Stimulated activated CD4-positive, alpha-beta T cell treated with anti-CD3 and anti-CD28 coated beads, Interleukin-4, amount 100 ng/mL, for 24 hours (primary cell): ENCODE data around the gene SMG6.
"Not testable (repeated sequence)": the region's sequence is repeated elsewhere in the genome, so short reads cannot be mapped to it uniquely, and the experiment has no call there.

Experiments used
- DNase-seq: peaks from one replicate; pipeline ENCODE4 v3.0.0-alpha.2; 2020

The SMG6 gene

DNA sequence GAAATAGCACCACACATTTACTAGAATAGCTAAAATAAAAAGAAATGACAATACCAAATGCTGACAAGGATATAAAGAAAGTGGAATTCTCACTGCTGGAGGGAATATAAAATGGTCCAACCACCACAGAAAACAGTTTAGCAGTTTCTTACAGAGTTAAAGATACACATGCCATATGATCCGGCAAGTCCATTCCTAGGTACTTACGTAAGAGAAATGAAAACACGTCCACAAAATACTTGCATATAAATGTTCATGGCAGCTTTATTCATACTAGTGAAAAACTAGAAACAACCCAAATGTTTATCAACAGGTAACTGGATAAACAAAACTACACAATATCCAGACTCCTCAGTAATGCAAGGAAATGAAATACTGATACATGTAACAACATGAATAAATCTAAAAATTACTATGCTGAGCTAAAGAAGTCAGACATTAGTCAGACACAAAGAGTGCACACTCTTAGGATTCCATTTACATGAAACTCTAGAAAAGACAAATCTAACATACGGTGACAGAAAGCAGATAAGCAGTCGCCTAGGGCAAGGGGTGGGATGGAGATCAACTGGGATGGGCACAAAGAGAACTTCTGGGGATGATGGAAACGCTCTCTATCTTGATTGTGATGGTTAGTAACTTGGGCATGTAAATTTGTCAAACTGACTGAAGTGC, 76.4 kb downstream of the SMG6 start:
- DNase-seq = no peak

DNA sequence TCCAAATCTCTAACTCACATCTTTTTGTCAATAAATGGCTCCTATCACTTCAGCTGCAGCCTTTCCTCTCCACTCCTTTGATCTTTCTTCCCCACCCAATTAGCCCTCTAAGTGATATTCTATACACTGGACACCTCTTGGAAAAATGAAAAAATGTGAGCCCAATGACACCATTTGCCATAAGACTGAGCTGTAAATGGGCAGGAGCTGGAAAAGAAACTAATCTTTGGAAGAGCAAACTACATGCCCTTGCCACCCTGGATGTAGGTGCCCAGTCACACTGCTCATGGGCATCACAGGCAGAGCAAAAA, 80.0 kb downstream of the SMG6 start:
- DNase-seq = no peak

DNA sequence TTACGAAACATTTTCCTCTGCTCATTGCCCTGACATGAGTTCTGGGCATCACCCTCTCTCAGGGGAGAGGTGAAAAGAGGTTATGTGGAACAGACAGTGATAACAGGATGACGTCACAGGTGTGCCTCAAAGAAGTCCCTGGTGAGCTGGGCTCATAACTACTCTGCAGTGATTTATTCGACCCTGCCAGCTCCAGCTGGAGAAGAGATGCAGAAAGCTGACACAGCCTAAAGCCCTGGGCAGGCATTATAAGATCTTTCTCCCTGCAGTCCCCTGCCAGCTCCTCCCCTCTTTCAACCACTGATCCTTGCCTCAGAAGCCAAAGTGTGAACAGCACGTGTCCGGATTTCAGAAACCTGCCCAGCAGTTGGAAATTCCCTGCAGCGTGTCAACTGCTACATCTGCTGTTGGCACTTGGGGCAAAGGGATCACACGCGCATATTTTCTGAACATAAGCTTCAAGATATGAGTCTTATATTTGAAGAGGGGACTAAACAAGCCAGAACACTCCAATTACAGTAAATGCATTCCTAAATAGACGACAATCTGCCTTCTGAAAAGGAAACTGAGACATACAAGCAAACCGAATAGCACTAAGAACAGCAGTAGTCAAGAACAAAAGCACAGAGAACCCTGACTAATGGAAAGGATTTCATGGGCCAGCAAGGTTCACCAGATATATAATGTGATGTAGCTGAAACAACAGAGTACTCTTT, 80.5 kb downstream of the SMG6 start:
- DNase-seq = peak; percentile 66

DNA sequence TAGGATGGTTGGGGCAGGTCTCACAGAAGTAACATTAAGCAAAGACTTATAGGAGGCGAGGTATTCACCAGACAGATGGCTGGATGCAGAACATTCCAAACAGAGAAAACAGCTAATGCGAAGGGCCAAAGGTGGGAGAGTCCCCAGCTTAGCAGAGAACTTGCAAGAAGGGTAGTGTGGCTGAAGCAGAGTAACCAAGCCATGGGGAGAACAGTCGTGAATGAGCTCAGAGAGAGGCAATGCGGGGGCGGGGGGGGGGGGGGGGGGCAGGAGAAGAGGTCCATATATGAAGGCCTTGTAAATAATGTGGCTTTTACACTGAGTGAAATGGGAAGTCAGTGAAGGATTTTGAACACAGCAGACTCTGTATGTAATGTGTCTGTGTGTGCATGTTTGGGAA, 81.3 kb downstream of the SMG6 start:
- no peak for DNase-seq

DNA sequence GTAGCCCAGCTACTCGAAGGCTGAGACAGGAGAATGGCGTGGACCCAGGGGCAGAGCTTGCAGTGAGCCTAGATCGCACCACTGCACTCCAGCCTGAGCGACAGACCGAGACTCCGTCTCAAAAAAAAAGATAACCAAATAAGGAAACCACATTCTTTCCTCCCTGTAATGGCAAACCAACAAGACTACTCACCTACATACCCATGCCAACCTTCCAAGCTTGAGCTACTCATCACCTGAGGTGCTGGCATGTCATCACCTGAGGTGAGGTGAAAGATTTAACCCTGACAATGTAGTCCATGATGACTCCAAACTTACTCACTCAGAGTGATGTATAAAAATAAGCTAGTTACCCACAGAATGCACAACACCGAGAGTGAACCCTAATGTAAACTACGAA, 85.2 kb downstream of the SMG6 start:
- no peak for DNase-seq

DNA sequence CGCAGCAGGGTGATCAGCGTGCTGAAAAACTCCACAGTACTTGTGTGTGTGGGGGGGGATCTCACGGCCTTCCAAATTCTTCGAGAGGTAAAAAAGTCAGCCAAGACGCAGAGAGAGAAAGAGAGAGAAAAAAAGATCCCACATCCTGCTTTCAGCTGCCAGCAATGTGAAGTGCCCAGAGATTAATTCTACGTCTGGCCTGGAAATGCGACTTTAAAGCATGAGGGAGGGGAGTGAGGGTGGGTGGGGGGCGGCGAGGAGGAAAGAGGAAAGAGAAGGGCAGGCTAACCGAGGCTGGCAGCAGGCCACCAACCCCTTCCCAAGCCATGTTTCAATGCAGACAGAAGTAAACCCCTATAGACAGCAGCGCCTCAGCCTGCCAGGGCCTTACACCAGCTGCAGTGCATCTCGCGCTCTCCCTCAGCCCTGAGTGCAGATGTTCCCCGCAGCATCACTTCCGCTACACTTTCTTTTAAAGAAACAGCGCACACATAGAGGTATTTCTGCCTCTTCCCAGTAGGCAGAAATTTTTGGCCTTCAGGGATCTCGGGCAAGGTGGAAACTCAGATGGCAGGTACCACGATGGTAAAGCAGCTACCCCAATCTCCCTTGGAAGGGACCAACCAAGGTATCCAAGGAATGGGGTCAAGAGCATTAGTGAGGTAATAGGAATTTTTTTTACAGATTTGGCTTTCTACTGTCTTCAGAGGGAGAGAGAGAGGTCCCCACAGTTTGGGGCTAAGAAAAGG, 87.8 kb downstream of the SMG6 start:
- DNase-seq = peak; percentile 67

DNA sequence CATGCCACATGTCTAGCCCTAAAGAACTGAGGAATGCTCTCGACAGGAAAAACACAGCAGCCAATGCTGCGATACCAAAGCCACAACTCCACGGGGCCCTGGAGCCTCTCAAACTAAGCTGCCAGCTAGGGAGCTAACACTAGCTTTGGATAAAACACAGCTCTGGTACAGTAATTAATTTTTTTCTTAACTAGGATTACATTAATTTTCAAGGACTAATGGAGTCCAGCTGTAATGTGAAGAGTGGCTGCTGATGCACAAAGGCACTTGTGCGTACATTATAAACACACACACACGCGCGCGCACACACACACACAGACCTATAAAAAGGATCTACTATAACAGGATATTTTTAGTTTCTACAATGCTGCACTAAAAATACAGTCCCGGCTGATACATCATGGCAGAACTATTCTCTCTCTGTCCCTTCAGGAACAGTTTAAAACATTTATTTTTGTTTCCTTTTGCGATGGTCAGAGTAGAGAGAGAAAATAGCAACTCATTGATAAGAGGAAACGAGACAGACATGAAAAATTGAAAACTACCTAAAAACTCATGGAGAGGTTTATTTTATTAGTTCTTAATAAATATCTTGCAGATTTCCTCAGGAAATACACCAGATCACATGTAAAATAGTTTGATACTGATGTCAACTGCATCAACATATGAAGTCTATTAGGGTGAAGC, 88.5 kb downstream of the SMG6 start:
- DNase-seq = no peak

DNA sequence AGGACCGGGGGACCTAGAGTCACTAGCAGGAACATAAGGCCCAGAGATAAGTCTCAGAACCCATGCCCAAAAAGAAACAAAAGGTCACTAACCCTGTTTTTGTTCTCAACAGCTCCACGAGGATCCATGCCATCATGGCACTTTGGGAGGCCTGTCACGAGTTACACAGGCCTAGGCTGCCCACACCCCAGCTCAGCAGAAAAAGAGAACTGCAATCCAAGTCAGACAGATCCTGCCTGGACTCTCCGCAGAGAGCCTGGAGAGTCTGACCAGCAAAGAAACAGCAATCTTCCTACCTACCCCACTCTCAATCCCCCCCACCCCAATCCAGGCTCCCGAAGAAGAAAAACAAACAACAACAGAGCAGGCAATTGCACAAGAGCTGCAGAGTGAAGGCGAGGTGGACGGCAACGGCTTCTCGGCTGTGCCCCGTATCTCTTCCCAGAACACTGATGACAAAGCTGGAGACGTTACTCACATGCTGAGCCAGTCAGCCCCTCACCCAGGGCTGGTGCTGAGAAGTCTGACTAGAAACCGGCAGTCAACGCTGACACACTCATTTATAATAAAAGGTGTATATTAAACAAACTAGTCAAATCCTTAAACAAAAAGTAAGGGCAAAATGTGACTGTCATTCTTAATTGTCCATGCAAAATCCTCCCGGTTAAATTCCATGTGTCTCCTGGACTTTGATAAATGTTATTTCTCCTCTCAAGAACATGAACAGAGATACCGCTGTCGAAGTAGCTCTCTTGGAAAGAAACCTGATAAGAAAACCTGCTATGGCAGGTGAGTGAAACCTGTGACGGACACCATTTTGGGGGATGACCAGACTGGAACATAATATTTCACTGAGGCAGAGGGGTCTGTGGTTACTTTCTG, 89.3 kb downstream of the SMG6 start:
- DNase-seq = peak; percentile 17

DNA sequence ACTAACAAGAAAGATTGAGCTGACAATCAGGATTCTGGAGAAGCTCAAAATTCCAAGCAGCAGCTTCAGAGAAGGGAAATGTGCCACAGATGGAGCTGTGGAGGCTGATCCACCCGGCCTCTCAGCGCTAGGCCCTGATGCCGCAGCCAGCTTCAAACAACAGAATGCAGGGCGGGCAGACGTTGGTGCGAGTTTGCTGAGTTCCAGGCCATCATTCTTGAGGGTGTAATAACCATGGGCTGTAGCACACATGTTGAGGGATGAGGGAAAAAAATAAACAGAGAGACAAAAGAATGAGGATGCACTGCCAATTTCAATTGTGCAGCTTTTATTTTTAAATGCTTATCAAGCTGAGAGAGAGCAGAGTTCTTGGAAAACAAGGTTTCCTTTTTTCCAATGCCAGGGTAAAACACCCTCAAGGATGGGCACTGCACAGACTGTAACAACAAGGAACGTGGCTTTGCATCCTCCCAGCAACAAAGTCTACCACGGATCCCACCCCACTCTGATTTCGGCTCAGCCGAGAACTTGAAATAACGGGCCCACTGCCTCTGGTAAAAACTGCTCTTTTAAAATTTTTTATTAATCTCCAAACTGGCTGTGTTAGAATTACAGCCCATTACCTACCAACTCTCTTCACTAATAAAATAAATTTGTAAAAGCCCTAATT, 90.2 kb downstream of the SMG6 start:
- DNase-seq = no peak

DNA sequence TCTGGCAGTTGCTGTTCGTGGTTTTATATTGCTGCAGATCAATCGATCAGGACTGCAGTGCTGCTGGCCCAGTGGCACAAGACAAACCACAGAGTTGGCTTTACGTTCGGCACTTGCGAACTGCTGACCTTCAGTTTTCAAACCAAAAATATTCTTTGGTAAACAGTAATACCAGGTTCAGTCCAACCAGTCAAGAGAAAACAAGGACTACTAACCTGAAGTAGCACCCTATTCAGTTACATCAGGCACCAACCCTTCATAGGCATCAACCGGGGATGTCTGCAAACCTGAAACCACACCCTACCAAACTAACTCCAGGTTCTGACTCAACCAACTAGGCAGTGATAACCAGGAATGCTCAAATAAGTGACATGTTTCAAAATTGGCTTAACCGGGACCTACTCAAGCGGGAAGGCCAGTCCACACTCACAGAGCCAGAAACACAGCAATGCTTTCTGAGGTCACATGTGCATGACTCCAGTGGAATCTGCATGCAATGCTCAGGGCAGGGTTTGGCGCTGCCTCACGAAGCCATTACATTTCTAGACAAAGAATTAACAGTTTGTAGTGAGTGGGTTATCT, 91.1 kb downstream of the SMG6 start:
- no peak for DNase-seq

DNA sequence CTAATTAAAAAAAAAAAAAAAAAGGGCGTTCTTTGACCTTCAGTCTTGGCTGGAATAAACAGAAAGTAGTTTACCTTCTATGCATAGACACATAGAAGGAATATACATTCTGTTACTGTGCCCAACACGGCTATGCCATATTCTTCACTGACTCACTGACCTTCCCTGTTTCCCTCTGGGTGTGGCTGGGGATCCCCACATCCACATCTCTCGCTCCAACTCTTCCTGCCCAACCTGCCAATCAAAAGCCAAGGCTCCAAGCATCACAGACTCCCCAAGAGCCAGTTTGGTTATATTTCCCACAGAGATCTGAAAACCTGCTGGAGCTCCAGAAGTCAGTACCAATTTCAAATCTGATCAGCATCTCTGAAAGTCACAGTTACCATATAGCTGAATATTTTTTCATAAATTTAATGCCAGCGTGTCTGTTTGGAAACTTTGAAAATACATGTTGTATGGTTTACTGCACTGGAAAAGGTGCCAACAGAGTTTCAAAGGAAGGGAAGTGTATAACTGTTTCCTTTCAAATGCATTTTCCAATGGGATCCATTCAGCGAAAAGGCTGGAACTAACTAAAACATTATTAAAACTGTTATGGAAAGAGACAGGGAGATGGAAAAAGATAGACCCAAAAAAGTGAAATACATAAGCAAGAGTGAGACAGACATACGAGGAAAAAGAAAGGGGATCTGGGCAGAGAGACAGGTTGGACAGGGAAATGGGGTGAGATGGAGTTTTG, 91.8 kb downstream of the SMG6 start:
- no peak for DNase-seq

DNA sequence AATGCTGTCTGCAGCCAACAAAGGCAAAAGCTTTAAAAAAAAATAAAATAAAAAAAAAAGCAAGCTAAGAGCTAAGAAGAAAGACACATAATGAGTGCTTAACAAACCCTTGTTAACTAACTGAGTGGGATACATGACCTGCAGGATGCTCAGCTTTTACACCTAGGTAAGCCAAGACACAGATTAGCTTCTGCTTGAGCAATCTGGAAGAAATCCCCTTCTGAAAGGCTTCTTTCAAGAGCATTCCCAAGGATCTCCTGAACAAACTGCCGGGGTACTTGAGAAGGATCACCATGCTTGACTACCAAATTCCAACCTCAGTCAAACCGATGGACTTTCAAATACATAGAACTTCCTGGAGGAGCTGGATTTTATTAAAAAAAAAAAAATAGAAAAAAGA, 92.9 kb downstream of the SMG6 start:
- DNase-seq = no peak

DNA sequence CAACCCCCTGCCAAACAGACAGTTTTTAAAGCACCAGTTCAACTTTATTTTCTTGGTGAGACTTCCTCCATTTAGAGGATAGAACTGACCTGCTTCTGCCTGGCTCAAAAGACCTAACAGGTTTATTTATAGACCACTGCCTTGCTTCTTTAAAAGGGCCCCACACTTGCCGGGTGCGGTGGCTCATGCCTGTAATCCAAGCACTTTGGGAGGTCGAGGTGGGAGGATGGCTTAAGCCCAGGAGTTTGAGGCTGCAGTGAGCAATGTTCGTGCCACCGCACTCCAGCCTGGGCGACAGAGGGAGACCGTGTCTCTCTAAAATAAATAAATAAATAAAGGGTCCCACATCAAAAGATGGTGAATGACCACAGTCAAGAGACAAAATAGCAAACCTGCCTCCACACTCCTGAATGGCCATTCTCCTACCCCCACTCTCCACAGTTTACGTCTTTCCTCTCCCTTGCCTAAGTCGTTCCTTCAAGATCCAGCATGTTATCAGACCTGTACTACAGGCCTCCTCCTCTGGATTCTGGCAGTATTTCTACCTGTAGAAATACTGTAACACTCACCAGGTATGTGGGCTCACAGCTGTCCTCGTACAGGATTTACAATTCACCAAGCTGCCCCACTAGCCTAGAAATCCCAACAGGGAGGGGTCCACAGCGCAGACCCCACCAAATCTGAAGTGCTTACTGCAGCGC, 95.6 kb downstream of the SMG6 start:
- DNase-seq = no peak

DNA sequence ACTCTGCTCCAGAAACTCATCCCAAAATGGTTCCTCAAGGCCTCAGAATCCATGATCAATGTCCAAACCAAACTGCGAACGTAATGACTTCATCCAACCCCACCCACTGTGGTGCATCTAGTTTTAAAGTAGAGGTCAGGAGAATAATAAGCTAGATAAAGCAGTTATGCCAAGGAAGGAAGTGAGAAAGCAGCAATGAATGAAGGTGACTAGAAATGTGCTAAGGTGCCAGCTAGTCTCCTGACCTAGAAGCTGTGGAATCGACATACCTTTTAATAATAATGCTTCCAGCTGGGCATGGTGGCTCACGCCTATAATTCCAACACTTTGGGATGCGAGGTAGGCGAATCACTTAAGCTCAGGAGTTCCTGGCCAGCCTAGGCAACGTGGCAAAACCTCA, 99.2 kb downstream of the SMG6 start:
- no peak for DNase-seq

DNA sequence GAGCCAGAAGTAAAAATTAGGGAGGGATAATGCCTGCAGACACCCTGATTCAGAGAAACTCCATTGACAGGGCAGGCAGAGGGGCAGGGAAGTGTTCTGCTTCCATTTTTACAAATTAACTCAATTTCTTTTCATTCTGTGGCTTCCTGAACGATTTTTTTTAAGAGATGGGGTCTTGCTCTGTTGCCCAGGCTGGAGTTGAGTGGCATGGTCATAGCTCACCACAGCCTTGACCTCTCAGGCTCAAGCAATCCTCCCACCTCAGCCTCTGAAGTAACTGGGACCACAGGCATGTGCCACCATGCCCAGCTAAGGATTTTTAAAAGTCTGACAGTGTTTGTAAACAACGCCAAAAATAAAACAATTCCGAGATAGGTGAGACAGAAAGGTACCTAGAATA, 99.8 kb downstream of the SMG6 start:
- DNase-seq = no peak

DNA sequence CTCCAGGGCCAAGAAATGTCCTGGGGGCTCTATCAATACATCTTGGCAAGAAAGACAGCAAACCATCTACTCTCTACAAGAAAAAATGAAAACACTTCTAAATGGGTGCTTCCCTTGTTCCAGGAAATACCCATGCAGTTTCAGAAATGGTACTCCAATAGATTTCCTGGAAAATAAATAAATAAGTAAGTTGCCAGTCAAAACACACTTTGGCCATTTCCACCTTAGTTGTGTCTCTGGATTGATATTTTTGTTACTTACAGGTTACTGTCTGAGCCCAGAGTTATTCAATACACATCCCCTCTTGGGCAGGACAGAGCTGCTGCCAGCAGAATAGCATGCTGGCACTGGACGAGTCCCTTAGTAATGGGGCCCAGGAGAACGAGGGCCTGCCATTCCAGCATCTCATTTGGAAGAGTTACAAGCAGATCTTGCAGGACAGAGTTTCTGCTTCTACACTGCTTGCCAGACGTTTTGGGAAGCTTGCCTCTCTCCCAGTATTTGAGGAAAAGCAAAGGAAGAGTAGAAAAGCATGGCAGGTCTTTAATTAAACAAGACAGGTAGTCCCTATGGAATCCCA, 100.5 kb downstream of the SMG6 start:
- DNase-seq = no peak

DNA sequence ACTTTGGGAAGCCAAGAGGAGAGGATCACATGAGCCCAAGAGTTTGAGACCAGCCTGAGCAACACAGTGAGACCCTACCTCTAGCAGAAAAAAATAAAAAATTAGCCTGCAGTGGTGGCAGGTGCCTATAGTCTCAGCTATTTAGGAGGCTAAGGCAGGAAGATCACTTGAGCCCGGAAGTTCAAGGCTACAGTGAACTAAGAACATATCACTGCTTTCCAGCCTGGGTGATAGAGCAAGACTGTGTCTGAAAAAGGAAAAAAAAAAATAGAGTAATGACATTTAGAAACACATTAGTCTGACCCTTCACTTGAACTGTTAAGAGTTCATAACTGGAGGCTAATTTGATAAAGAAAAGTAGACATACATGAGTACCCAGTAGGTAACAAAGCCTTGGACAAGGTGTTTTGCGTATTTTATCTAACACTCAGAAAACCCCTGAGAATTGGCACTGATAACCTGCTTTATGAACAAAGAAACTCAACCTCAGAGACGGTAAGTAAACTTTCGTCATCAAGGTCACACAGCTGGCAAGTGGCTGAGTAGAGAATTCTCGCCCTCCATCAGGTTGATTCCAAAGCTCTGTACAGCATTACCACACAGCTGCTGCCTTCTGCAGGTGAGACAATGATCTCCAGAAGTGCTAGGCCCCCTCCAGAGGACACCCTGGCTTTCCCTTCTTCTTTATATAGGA, 101.1 kb downstream of the SMG6 start:
- DNase-seq = no peak

DNA sequence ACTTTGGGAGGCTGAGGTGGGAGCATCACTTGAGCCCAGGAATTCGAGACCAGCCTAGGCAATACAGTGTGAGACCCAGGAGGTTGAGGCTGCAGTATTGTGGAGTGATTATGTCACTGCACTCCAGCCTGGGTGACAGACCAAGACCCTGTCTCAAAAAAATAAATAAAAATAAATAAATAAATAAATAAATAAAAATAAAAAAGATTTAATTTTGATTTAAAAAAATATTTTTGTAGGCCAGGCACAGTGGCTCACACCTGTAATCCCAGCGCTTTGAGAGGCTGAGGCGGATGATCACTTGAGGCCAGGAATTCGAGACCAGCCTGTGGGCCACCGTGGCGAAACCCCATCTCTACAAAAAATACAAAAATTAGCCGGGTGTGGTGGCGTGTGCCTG, 104.2 kb downstream of the SMG6 start:
- not testable (repeated sequence) for DNase-seq

DNA sequence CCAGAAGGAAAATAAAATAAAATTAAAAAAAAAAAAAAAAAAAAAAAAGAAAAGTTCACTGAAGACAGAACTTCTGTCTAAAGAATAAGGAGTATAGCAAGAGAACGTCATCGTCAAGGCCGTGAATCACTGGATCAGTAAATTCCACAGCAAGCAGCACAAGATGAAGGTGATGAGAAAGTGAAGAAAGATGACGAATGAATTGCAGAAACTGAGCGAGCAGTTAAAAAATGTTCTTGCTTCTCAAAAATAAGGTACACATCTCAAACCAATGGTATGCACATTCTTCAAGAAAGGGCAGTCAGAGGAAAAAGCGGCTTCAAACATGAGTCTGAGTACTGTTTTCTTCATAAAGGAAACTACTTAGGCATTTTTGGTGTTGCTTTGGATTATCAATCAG, 104.7 kb downstream of the SMG6 start:
- no peak for DNase-seq
